Colonic mucosa (tissue), 4 donors: ENCODE data around the gene DRD2. TPM values are rescaled to one million over a fixed set of nuclear protein-coding genes. Genes with fewer than 3 reads are reported as not detected.
A peak's percentile ranks its signal among the peaks of the same experiment; 100 is the strongest.

Experiments
- DNase-seq: peaks from one replicate; pipeline ENCODE4 v3.0.0-alpha.2; 2020
- H3K27ac ChIP-seq: fragments of 200-600 bp; one replicate; pipeline ENCODE4 v1.8.0; 2021
- H3K27me3 ChIP-seq: fragments of 200-600 bp; one replicate; pipeline ENCODE4 v1.8.0; 2021
- H3K36me3 ChIP-seq: fragments of 200-600 bp; one replicate; pipeline ENCODE4 v1.8.0; 2021
- H3K4me1 ChIP-seq: fragments of 200-600 bp; one replicate; pipeline ENCODE4 v1.8.0; 2021; ENCODE audit warnings: mild to moderate bottlenecking
- H3K4me3 ChIP-seq: fragments of 200-600 bp; one replicate; pipeline ENCODE4 v1.8.0; 2021
- H3K9ac ChIP-seq, 2 donors: one replicate each; pipeline ENCODE4 v1.7.0; 2013; ENCODE audit warnings: control low read depth in 2 of 2, low read depth in 2 of 2, low read length in 2 of 2
- H3K9me3 ChIP-seq: fragments of 200-600 bp; one replicate; pipeline ENCODE4 v1.8.0; 2021
- intact Hi-C: fragments of 100-400 bp; cut with DNase I; formaldehyde crosslinking; loops from one replicate; pipeline ENCODE4 v1.14.1; 2022
- total RNA-seq, 2 donors: library from RNA; stranded (reverse); fragmentation: NEBNext Ultra II Directional in 1 of 2; extraction: Animal tissue kit (Norgen Biotek cat#: 25700) in 1 of 2; gene quantifications; one replicate each; pipeline ENCODE4 v1.2.1, GENCODE V29; 2021
- TF ChIP-seq, protein P1 (sequence below): fragments of 200-600 bp; IDR thresholded peaks from one replicate; pipeline ENCODE4 v1.8.0; 2022; ENCODE audit warnings: antibody characterized with exemption, mild to moderate bottlenecking
- donor health status: healthy.
- donor health status: DM: no; HTN: no; CAD: no.
- donor health status: DM: no; HTN: no; CAD: no.

The DRD2 gene
- total RNA-seq, 2 donors from 2014 or later = 0.10 to 0.27 TPM

DNA sequence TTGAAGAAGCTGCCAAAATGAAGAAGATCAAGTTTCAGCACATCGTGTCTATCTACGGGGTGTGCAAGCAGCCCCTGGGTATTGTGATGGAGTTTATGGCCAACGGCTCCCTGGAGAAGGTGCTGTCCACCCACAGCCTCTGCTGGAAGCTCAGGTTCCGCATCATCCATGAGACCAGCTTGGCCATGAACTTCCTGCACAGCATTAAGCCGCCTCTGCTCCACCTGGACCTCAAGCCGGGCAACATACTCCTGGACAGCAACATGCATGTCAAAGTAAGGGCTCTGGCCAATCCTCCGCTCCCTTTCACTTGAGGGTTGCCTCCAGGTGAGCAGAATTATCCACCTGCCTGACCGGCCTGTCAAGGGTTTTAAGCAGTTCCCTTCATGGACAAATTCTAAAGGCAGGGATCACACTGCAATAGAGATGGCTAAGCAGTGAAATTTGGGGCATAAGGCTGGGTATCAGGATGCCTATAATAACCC lies 81.7 kb downstream of the DRD2 start:
- H3K9me3 ChIP-seq = no peaks in the 10 kb centered on the region
- DNase-seq = no peak
- no peak overlapping the region for H3K9ac ChIP-seq
- no peaks in the 10 kb centered on the region for H3K36me3 ChIP-seq
- TF ChIP-seq, protein P1, sequence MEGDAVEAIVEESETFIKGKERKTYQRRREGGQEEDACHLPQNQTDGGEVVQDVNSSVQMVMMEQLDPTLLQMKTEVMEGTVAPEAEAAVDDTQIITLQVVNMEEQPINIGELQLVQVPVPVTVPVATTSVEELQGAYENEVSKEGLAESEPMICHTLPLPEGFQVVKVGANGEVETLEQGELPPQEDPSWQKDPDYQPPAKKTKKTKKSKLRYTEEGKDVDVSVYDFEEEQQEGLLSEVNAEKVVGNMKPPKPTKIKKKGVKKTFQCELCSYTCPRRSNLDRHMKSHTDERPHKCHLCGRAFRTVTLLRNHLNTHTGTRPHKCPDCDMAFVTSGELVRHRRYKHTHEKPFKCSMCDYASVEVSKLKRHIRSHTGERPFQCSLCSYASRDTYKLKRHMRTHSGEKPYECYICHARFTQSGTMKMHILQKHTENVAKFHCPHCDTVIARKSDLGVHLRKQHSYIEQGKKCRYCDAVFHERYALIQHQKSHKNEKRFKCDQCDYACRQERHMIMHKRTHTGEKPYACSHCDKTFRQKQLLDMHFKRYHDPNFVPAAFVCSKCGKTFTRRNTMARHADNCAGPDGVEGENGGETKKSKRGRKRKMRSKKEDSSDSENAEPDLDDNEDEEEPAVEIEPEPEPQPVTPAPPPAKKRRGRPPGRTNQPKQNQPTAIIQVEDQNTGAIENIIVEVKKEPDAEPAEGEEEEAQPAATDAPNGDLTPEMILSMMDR = no peak
- H3K4me3 ChIP-seq = no peak overlapping the region
- intact Hi-C loops = no loop called here
- no peaks in the 10 kb centered on the region for H3K4me1 ChIP-seq
- no peak overlapping the region for H3K27ac ChIP-seq
- no peaks in the 10 kb centered on the region for H3K27me3 ChIP-seq

- Histone ChIP-seq H3K4me1 (no peaks in the 10 kb centered on the region), H3K27ac (no peak overlapping the region), H3K9me3 (no peaks in the 10 kb centered on the region), H3K4me3 (no peak overlapping the region), H3K27me3 (peaks cover 6% of the 10 kb centered on the region), H3K36me3 (no peaks in the 10 kb centered on the region), H3K9ac (no peak overlapping the region)
- no peak for DNase-seq
- intact Hi-C loops = no loop called here
- TF ChIP-seq, protein P1 = no peak
Observed at GRCh38 chr11:113392236-113392921, 82.8 kb downstream of the DRD2 start.

DNA sequence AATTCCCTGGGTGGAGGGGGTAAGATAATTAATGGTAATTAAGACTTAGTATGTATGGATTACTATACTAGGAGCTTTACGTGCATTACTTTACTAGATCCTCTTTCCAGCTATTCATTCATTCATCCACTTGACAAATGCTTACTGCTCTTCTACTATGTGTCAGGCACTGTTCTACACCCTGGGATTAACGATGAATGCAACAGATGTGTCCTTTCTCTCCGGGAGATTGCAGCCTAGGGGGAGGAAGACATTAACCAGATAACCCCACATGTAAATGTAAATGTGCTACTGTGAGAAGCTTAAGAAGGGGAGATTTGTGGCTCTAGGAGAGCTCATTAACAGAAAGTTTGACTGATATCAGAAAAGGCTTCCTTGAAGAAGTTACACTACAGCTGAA lies 85.9 kb downstream of the DRD2 start:
- TF ChIP-seq, protein P1 = no peak
- Histone ChIP-seq H3K36me3 (no peaks in the 10 kb centered on the region), H3K27me3 (peaks cover 6% of the 10 kb centered on the region), H3K4me1 (no peaks in the 10 kb centered on the region), H3K4me3 (no peak overlapping the region), H3K27ac (no peak overlapping the region), H3K9me3 (no peaks in the 10 kb centered on the region), H3K9ac (no peak overlapping the region)
- no peak for DNase-seq
- intact Hi-C loops = no loop called here

DNA sequence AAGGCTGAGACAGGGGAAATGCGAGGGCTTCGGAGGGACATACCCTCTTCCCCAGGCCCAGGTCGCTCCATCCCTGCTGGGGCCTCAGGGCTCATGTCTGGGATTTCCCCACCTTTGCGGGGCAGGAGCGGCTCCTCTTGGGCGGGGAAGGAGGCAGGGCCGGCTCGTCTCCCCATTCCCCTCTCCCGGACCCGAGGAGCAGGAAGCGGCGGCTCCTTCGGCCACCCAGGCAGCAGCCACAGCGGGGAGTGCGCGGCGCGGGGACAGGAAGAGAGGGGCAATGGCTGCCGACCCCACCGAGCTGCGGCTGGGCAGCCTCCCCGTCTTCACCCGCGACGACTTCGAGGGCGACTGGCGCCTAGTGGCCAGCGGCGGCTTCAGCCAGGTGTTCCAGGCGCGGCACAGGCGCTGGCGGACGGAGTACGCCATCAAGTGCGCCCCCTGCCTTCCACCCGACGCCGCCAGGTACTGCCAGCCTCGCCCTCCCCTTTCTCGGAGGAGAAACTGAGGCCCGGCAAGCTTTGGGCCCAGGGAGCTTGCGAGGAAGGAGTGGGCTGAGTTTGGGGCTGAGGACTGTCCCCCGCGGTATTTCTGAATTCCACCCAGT lies 87.5 kb downstream of the DRD2 start, which contains the start of gene ANKK1:
Gene ANKK1 (plus strand): TSS at position 175 of the 607 bp plus-strand sequence. CDS start 106 bp downstream, at position 281.
- H3K4me1 ChIP-seq = no peaks in the 10 kb centered on the region
- intact Hi-C loops = no loop called here
- H3K36me3 ChIP-seq = no peaks in the 10 kb centered on the region
- TF ChIP-seq, protein P1 = peak; percentile 39
- H3K9me3 ChIP-seq = no peaks in the 10 kb centered on the region
- H3K27ac ChIP-seq = no peak within 1 kb of the TSS
- H3K27me3 ChIP-seq = peaks cover 6% of the 10 kb centered on the region
- no peak within 1 kb of the TSS for H3K9ac ChIP-seq
- H3K4me3 ChIP-seq = peak within 1 kb of the TSS; percentile 11
- DNase-seq = peak; percentile 36

DNA sequence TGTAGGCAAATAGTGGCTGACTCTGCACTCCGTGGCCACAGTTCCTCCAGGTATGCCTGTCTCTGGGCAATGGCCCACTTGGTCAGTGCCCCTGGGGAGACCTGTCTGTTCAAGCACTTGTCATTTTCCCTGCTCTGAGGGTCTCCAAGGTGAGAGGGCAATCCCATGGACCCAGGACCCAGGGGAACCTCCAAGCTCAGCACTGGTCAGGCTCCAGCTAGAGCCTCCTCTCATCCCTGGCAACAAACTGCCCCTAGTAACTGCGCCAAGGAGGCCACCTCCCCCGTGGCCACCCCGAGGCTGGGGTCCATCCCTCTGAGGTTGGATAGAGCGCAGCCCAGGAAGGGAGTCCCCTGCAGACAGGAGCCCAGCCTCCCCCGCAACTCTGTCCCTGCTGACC lies 88.3 kb downstream of the DRD2 start:
- Histone ChIP-seq H3K27me3 (peaks cover 6% of the 10 kb centered on the region), H3K36me3 (no peaks in the 10 kb centered on the region), H3K4me1 (no peaks in the 10 kb centered on the region), H3K9ac (no peak overlapping the region), H3K9me3 (no peaks in the 10 kb centered on the region), H3K4me3 (no peak overlapping the region), H3K27ac (no peak overlapping the region)
- TF ChIP-seq, protein P1 = no peak
- intact Hi-C loops = no loop called here
- DNase-seq = no peak
